Measurements from ENCODE around the gene HOXA2.

GRCh38 chr7:27145165-27145913 lies 42.9 kb upstream of the HOXA2 start:
- no peak for TF ChIP-seq EZH2 (IDR thresholded peaks at IDR 0.05; ENCODE audit: borderline replicate concordance)
- TF ChIP-seq CTCF (IDR thresholded peaks at IDR 0.05; ENCODE audit: poor library complexity), result no peak

Data from hepatocyte (in vitro differentiated cells).